K562 (cell line): Measurements from ENCODE around the gene CPNE2. TPM values are rescaled to one million over a fixed set of nuclear protein-coding genes. Genes with fewer than 3 reads are reported as not detected.

ENCODE experiments used
- E2F5 ChIP-seq: sonication (generic); formaldehyde crosslinking; IDR thresholded peaks from 2 replicates; pipeline ENCODE4 v1.8.0; 2022; ENCODE audit warnings: mild to moderate bottlenecking, missing genetic modification reagents
- GATAD2B ChIP-seq: fragments of 450-650 bp; IDR thresholded peaks from 2 replicates; pipeline ENCODE4 v1.6.1; 2017; ENCODE audit warnings: mild to moderate bottlenecking, borderline replicate concordance
- MECOM ChIP-seq: fragments of 250-450 bp; sonication (Bioruptor Pico); IDR thresholded peaks from 2 replicates; pipeline ENCODE4 v1.8.0; 2022; ENCODE audit warnings: inconsistent platforms
- MLX ChIP-seq, 2 experiments: fragments of 450-650 bp in 1 of 2; sonication (generic) in 1 of 2; formaldehyde crosslinking; conservative IDR thresholded peaks; 2 replicates each; pipeline versions ENCODE4 v1.4.0 to v1.8.1; 2020 to 2022; ENCODE audit warnings: mild to moderate bottlenecking in 1 of 2, missing genetic modification reagents in 1 of 2
- NCOA4 ChIP-seq: fragments of 450-650 bp; IDR thresholded peaks from 2 replicates; pipeline ENCODE4 v1.6.1; 2018; ENCODE audit warnings: mild to moderate bottlenecking; ENCODE audit not compliant: partially characterized antibody
- NR4A1 ChIP-seq, 2 experiments: fragments of 250-450 bp in 1 of 2; fragments of 450-650 bp in 1 of 2; sonication (Bioruptor Pico) in 1 of 2; IDR thresholded peaks; 2 replicates each; pipeline versions ENCODE4 v1.4.0 to v1.6.1; 2016 to 2020; ENCODE audit warnings: mild to moderate bottlenecking in 2 of 2, missing compliant biosample characterization in 1 of 2, missing genetic modification characterization in 1 of 2, moderate library complexity in 1 of 2
- ZNF239 ChIP-seq: fragments of 250-450 bp; sonication (Bioruptor Pico); IDR thresholded peaks from 2 replicates; pipeline ENCODE4 v1.4.0; 2020; ENCODE audit warnings: mild to moderate bottlenecking
- ZNF277 ChIP-seq: fragments of 250-450 bp; sonication (Bioruptor Pico); IDR thresholded peaks from 2 replicates; pipeline ENCODE4 v1.8.0; 2022; ENCODE audit warnings: inconsistent platforms, mild to moderate bottlenecking, moderate library complexity, borderline replicate concordance
- ZNF347 ChIP-seq: fragments of 450-650 bp; formaldehyde crosslinking; IDR thresholded peaks from 2 replicates; pipeline ENCODE4 v1.4.0; 2020; ENCODE audit warnings: low read depth, mild to moderate bottlenecking, moderate library complexity
- ZNF407 ChIP-seq: fragments of 450-650 bp; IDR thresholded peaks from 2 replicates; pipeline ENCODE4 v1.6.1; 2016; ENCODE audit warnings: low read depth
- ZNF444 ChIP-seq: fragments of 250-450 bp; sonication (Bioruptor Pico); IDR thresholded peaks from 2 replicates; pipeline ENCODE4 v1.4.0; 2020; ENCODE audit warnings: mild to moderate bottlenecking, moderate library complexity
- polyA plus RNA-seq, 8 experiments: library from polyadenylated mRNA; depleted of rRNA in 4 of 8; stranded (reverse) in 5 of 8; unstranded in 3 of 8; fragments of >200 nt; fragmentation: Nextera tagmentation in 2 of 8; fragmentation: Illumina TruSeq in 1 of 8; extraction: Ambion mirVana in 2 of 8; extraction: Trizol in 1 of 8; gene quantifications; 2 replicates each; pipeline versions ENCODE4 v1.2.1 to v1.2.3, GENCODE V29; 2011 to 2014; ENCODE audit warnings: inconsistent platforms in 1 of 8, missing spikeins in 1 of 8
- total RNA-seq, 7 experiments: library from RNA; depleted of rRNA in 6 of 7; stranded (reverse); fragments of >200 nt in 6 of 7; fragmentation: Illumina TruSeq in 2 of 7; extraction: Trizol in 2 of 7; gene quantifications; 2 replicates each; pipeline versions ENCODE4 v1.2.1 to v1.2.3, GENCODE V29; 2011 to 2021; ENCODE audit warnings: low replicate concordance in 1 of 7
- TF ChIP-seq, protein P1 (sequence below): fragments of 250-450 bp; sonication (Bioruptor Pico); IDR thresholded peaks from 2 replicates; pipeline ENCODE4 v1.5.0; 2021; ENCODE audit warnings: mild to moderate bottlenecking, moderate library complexity

Gene CPNE2
- total and polyA plus RNA-seq, 9 of the 15 experiments (the other 6 are each of a cell fraction or from before 2014, with no cell fraction given): 3.0 to 13.9 (median 8.6) TPM

DNA sequence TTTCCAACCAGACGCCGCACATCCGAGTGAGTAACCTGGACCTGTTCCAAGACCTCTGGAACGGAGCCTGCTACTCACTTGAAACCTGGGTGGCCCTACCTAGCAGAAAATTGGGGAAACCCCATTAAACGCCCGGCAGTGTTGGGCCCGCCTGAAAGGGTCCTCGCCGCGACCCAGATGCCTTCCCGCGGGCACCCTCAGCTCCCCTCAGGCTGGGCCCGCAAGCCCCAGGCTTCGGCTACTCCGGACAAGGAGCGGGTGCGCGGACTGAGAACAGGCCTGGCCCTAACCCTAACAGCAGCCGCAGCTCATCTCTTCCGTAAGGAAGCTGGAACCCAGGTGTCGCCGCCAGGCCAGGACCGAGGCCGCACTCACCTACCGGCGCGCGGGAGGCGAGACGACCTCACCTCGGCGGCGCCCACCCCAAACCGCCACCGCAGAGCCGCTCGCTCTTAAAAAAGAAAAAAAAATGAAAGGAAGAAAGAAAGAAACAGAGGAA lies 93.1 kb downstream of the CPNE2 start (continued):
- TF ChIP-seq ZNF407 (no peak), ZNF277 (CRISPR knock-in tag) (no peak), MECOM (CRISPR knock-in tag) (no peak), GATAD2B (no peak), ZNF239 (CRISPR knock-in tag) (no peak), E2F5 (CRISPR knock-in tag) (no peak), MLX (CRISPR knock-in tag; conservative IDR thresholded peaks at IDR 0.05) (no peak), NR4A1 (CRISPR knock-in tag; IDR thresholded peaks at IDR 0.05) (no peak), NR4A1 (tag; IDR thresholded peaks at IDR 0.05) (no peak), ZNF444 (CRISPR knock-in tag) (no peak), NCOA4 (no peak), ZNF347 (CRISPR knock-in tag) (no peak)
- TF ChIP-seq, protein P1, sequence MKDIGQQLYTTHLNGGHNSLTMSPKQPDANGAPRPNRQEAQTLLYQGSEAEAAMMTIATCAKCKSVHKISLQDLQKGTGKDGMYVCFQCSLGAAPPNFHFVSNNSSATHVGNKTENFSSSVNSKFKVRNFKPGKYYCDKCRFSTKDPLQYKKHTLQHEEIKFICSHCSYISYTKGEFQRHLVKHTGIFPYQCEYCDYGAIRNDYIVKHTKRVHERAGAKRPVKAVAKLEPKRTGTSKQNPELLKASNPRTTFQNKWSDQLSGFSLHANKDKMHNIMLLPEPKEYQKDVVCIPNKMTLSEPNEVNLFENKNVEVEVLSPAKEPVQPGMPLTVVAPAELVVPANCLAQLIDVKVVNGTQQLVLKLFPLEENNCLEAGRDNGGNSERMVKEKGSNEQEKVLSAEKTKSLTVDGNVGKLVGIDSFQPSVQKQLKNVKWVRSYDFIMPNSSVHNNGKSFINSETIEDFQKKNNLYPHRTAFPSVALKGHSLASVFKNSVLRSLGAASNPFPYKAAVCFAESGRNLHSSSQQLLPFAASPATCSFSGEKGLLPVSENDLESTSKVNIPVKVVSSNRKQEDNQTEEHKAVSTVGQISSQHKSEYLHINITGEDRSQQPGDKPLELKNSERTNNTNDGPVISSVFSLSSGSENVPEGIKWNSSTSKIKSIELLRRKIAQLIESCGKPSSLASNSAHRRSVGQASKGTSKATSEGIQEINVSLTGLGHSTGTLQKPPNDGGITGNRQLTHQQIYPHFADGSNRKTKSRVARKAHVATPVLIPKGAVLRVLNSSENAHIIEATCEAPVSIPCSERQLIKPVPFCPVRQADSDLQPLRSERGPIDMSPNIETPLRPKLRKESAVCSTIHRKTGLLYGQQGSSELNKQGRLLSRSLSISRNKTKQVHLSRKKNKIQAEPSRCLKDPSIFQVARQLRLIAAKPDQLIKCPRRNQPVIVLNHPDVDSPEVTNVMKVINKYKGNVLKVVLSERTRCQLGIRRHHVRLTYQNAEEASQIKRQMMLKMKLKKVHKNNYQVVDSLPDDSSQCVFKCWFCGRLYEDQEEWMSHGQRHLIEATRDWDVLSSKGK (CRISPR knock-in tag): no peak
